Osteoblast (primary cell): Measurements from ENCODE around the gene MLH3. TPM values are rescaled to one million over a fixed set of nuclear protein-coding genes. Genes with fewer than 3 reads are reported as not detected.

Experiments
- DNase-seq: peaks from one replicate; pipeline ENCODE4 v3.0.0; 2011; ENCODE audit warnings: low spot score, mixed read lengths; ENCODE audit not compliant: insufficient read length; ENCODE audit errors: missing footprints
- H2AFZ ChIP-seq: 2 replicates; pipeline ENCODE4 v1.6.0; 2011; ENCODE audit warnings: mild to moderate bottlenecking, low read length
- H3K27ac ChIP-seq: 2 replicates; pipeline ENCODE4 v1.5.1; 2011; ENCODE audit warnings: mild to moderate bottlenecking, low read depth, low read length, moderate library complexity
- H3K27me3 ChIP-seq: 2 replicates; pipeline ENCODE4 v1.6.0; 2012; ENCODE audit warnings: mild to moderate bottlenecking, control low read depth, inconsistent platforms, low read length, moderate library complexity; ENCODE audit not compliant: insufficient read depth
- H3K36me3 ChIP-seq: 2 replicates; pipeline ENCODE4 v1.5.1; 2011; ENCODE audit warnings: mild to moderate bottlenecking, low read length, control low read depth, moderate library complexity; ENCODE audit not compliant: insufficient read depth
- H3K4me1 ChIP-seq: 2 replicates; pipeline ENCODE4 v1.5.1; 2011; ENCODE audit warnings: mild to moderate bottlenecking, low read length, control low read depth, moderate library complexity; ENCODE audit not compliant: insufficient read depth
- H3K4me2 ChIP-seq: 2 replicates; pipeline ENCODE4 v1.6.0; 2011; ENCODE audit warnings: mild to moderate bottlenecking, low read length; ENCODE audit not compliant: insufficient read depth
- H3K4me3 ChIP-seq: fragments of 200-600 bp; sonication (generic); 3 replicates; pipeline ENCODE4 v1.5.1; 2012; ENCODE audit warnings: mild to moderate bottlenecking, low read length, inconsistent platforms; ENCODE audit not compliant: insufficient read depth
- H3K79me2 ChIP-seq: 2 replicates; pipeline ENCODE4 v1.6.0; 2012; ENCODE audit warnings: mild to moderate bottlenecking, low read length, control low read depth, inconsistent platforms; ENCODE audit not compliant: insufficient read depth
- H3K9me3 ChIP-seq: 2 replicates; pipeline ENCODE4 v1.5.1; 2011; ENCODE audit warnings: low read depth, low read length, control low read depth
- H4K20me1 ChIP-seq: 2 replicates; pipeline ENCODE4 v1.6.0; 2012; ENCODE audit warnings: mild to moderate bottlenecking, low read length, control low read depth; ENCODE audit not compliant: insufficient read depth
- CTCF ChIP-seq: IDR thresholded peaks from 2 replicates; pipeline ENCODE4 v1.5.1; 2011; ENCODE audit warnings: mild to moderate bottlenecking, low read depth, low read length, moderate library complexity; ENCODE audit errors: extremely low read depth
- total RNA-seq: library from RNA; depleted of rRNA; stranded (reverse); fragments of >200 nt; gene quantifications from 2 replicates; pipeline ENCODE4 v1.2.3, GENCODE V29; 2012

MLH3 gene
- total RNA-seq, 1 donor = 40.5 TPM

GRCh38 chr14:74976264-74977113 lies 74.8 kb downstream of the MLH3 start:
- H3K4me3 ChIP-seq = no peak overlapping the region
- no peak overlapping the region for H3K27ac ChIP-seq
- H3K36me3 ChIP-seq = no peaks in the 10 kb centered on the region
- no peaks in the 10 kb centered on the region for H3K9me3 ChIP-seq
- DNase-seq = no peak
- H3K27me3 ChIP-seq = no peaks in the 10 kb centered on the region
- H3K4me1 ChIP-seq = peaks cover 30% of the 10 kb centered on the region
- H4K20me1 ChIP-seq = no peaks in the 10 kb centered on the region
- no peaks in the 10 kb centered on the region for H3K79me2 ChIP-seq
- no peak overlapping the region for H2AFZ ChIP-seq
- no peak overlapping the region for H3K4me2 ChIP-seq
- no peak for TF ChIP-seq CTCF

DNA sequence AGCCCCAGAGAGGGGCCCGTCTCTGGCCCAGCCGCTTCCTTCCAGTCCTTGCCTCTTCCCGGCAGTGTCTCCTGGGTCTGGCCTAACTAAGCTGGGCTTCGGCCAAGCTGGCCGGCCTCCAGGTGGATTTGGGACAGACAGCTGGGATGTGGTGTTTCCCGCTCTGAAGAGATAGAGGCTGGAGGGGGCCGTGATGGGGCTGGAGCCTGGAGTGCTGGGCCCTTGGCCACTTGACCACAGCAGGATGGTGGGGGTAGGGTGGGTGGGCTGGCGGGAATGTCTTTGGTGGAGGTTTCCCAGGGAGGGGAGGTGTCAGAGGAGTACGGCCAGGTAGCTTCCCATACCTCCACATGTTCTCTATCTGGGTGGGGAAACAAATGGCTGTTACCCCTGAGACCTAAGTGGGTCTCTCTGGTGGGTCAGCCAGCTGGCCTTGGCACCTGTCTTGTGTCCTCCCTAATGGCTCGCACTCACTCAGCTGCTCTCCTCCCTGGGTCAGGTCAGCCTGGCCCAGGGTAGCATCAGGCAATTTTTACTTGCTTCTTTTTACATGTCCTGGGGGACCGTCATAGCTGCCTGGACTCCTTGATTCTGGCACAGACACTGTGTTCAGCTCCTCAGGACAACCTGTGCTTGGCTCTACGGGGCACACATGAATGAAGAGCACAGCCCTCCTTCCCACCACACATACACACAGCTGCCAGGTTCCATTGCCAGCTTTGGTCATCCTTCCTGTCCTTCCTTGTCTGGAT lies 76.0 kb downstream of the MLH3 start:
- no peak overlapping the region for H3K27ac ChIP-seq
- no peak overlapping the region for H3K4me2 ChIP-seq
- no peaks in the 10 kb centered on the region for H3K27me3 ChIP-seq
- no peaks in the 10 kb centered on the region for H3K36me3 ChIP-seq
- no peak overlapping the region for H2AFZ ChIP-seq
- no peaks in the 10 kb centered on the region for H3K79me2 ChIP-seq
- no peak for DNase-seq
- H3K9me3 ChIP-seq = no peaks in the 10 kb centered on the region
- no peaks in the 10 kb centered on the region for H4K20me1 ChIP-seq
- TF ChIP-seq CTCF = no peak
- peaks cover 18% of the 10 kb centered on the region for H3K4me1 ChIP-seq
- no peak overlapping the region for H3K4me3 ChIP-seq

- no peak overlapping the region for H3K4me2 ChIP-seq
- no peaks in the 10 kb centered on the region for H3K79me2 ChIP-seq
- H4K20me1 ChIP-seq = no peaks in the 10 kb centered on the region
- H3K4me1 ChIP-seq = peaks cover 11% of the 10 kb centered on the region
- no peaks in the 10 kb centered on the region for H3K36me3 ChIP-seq
- DNase-seq = no peak
- no peak for TF ChIP-seq CTCF
- H3K4me3 ChIP-seq = no peak overlapping the region
- H3K27me3 ChIP-seq = no peaks in the 10 kb centered on the region
- H3K27ac ChIP-seq = no peak overlapping the region
- H3K9me3 ChIP-seq = no peaks in the 10 kb centered on the region
- no peak overlapping the region for H2AFZ ChIP-seq
Measured at GRCh38 chr14:74974364-74975058, 76.8 kb downstream of the MLH3 start.

- H3K4me2 ChIP-seq = no peak overlapping the region
- H3K4me1 ChIP-seq = peaks cover 7% of the 10 kb centered on the region
- no peaks in the 10 kb centered on the region for H3K36me3 ChIP-seq
- H3K4me3 ChIP-seq = no peak overlapping the region
- H3K27me3 ChIP-seq = no peaks in the 10 kb centered on the region
- no peaks in the 10 kb centered on the region for H4K20me1 ChIP-seq
- H2AFZ ChIP-seq = no peak overlapping the region
- no peak overlapping the region for H3K27ac ChIP-seq
- no peaks in the 10 kb centered on the region for H3K79me2 ChIP-seq
- no peak for DNase-seq
- H3K9me3 ChIP-seq = no peaks in the 10 kb centered on the region
- TF ChIP-seq CTCF = no peak
Measured at GRCh38 chr14:74973905-74974363, 77.3 kb downstream of the MLH3 start.
